A673 (cell line): Measurements from ENCODE around the gene PLA2G5.

Source experiments
- CTCF ChIP-seq: fragments of 300-800, 200-600 bp; sonication (generic); conservative IDR thresholded peaks from 2 replicates; pipeline ENCODE4 v1.5.1; 2017; ENCODE audit warnings: low read depth, mild to moderate bottlenecking, antibody characterized with exemption, low read length, moderate library complexity, mixed read lengths
- EZH2 ChIP-seq: fragments of 200-600 bp; sonication (generic); IDR thresholded peaks from 2 replicates; pipeline ENCODE4 v1.6.1; 2017; ENCODE audit warnings: borderline replicate concordance, low read depth, mild to moderate bottlenecking, mixed read lengths, antibody characterized with exemption, low read length; ENCODE audit not compliant: poor library complexity, severe bottlenecking

DNA sequence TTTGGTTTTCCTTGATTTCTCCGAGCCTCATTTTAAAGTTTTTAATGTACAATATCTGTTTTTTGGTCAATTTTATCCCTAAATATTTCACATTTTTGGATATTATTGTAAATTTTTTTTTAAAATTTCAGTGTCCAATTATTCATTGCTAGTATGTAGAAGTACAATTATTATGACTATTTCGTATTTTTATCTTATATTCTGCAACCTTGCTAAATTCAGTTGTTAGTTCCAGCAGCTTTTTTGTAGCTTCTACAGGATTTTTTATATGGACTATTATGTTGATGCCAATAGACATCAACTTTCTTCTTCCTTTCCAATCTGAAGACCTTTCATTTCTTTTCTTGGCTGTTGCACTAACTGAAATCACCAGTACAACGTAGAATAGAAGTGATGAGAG is 65.0 kb downstream of the PLA2G5 start:
- TF ChIP-seq CTCF (no peak), EZH2 (no peak)
